Gastroesophageal sphincter (tissue), 4 donors: ENCODE data around the gene MED29. TPM values are rescaled to one million over a fixed set of nuclear protein-coding genes. Genes with fewer than 3 reads are reported as not detected.

Experiments
- ATAC-seq: fragments of 150-250 bp; one replicate; pipeline ENCODE4 v1.9.1; 2016; ENCODE audit warnings: mild to moderate bottlenecking, moderate library complexity
- H3K27ac ChIP-seq, 4 donors: fragments of 200-600 bp; sonication (generic) in 3 of 4; 1 replicate in 3 of 4; 2 replicates in 1 of 4; pipeline ENCODE4 v1.5.1; 2016 to 2019
- H3K27me3 ChIP-seq: fragments of 200-600 bp; sonication (generic); one replicate; pipeline ENCODE4 v1.5.1; 2019
- H3K36me3 ChIP-seq, 2 donors: fragments of 200-600 bp; sonication (generic); one replicate each; pipeline ENCODE4 v1.5.1; 2019; ENCODE audit warnings: control low read depth in 1 of 2
- H3K4me1 ChIP-seq, 3 donors: fragments of 200-600 bp; sonication (generic); 1 replicate in 2 of 3; 2 replicates in 1 of 3; pipeline ENCODE4 v1.5.1; 2016 to 2019; ENCODE audit warnings: control low read depth in 2 of 3
- H3K4me3 ChIP-seq, 2 donors: fragments of 200-600 bp; sonication (generic); one replicate each; pipeline ENCODE4 v1.5.1; 2019; ENCODE audit warnings: mild to moderate bottlenecking in 1 of 2, moderate library complexity in 1 of 2
- H3K9me3 ChIP-seq, 3 donors: fragments of 200-600 bp; sonication (generic); one replicate each; pipeline ENCODE4 v1.5.1; 2017 to 2019; ENCODE audit warnings: control low read depth in 2 of 3
- EP300 ChIP-seq: sonication (generic); formaldehyde crosslinking; IDR thresholded peaks from one replicate; pipeline ENCODE4 v1.6.1; 2017; ENCODE audit warnings: antibody characterized with exemption, mild to moderate bottlenecking
- POLR2A ChIP-seq, 2 donors: fragments of 450-650 bp; IDR thresholded peaks; one replicate each; pipeline ENCODE4 v1.6.1; 2017; ENCODE audit warnings: antibody characterized with exemption in 2 of 2, mild to moderate bottlenecking in 2 of 2, moderate library complexity in 1 of 2
- POLR2AphosphoS5 ChIP-seq: sonication (generic); formaldehyde crosslinking; IDR thresholded peaks from one replicate; pipeline ENCODE4 v1.6.1; 2017; ENCODE audit warnings: antibody characterized with exemption
- WGBS, 2 donors: methylation state at CpG; one replicate each; pipeline ENCODE4 v1.1.5; 2018; ENCODE audit warnings: low coverage in 1 of 2; 5-methylcytosine and 5-hydroxymethylcytosine counted together
- total RNA-seq, 4 donors: library from RNA; depleted of rRNA; stranded (reverse); fragments of >200 nt; gene quantifications; one replicate each; pipeline ENCODE4 v1.1.0, GENCODE V29; 2016
- TF ChIP-seq, protein P1 (sequence below), 4 experiments: fragments of 200-600 bp in 2 of 4; fragments of 450-650 bp in 2 of 4; sonication (generic) in 1 of 4; IDR thresholded peaks; one replicate each; pipeline ENCODE4 v1.5.1; 2017 to 2019; ENCODE audit warnings: antibody characterized with exemption in 4 of 4, mild to moderate bottlenecking in 2 of 4, moderate library complexity in 2 of 4

MED29 gene
- total RNA-seq, 4 donors from 2014 or later, result 30.0 to 50.7 (median 36.4) TPM

DNA sequence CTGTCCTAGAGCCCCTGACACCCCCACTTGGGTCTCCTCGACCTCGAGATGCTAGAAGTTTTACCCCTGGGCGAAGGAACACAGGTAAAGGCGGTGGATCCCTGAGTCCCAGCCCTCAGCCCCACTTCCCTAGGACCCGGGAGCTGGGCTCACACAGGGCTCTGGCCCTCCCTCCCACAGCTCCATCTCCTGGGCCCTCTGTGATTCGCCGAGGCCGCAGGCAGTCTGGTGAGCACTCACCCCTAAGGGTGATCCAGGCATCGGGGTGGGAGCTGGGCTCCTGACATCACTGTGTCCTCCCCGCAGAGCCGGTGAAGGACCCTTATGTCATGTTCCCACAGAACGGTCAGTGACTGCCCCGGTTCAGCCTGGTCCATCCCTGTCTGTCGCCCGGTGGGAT is 29.6 kb downstream of the MED29 start:
- Histone ChIP-seq H3K36me3 (peaks cover 0 to 91% of the 10 kb centered on the region in 2 donors), H3K4me1 (peaks cover 0 to 21% (median under 1%) of the 10 kb centered on the region in 3 donors), H3K4me3 (no peak overlapping the region), H3K9me3 (no peaks in the 10 kb centered on the region), H3K27me3 (no peaks in the 10 kb centered on the region), H3K27ac (no peak overlapping the region)
- no peak for ATAC-seq
- no peak for TF ChIP-seq POLR2A (IDR thresholded peaks at IDR 0.05)
- TF ChIP-seq, protein P1, sequence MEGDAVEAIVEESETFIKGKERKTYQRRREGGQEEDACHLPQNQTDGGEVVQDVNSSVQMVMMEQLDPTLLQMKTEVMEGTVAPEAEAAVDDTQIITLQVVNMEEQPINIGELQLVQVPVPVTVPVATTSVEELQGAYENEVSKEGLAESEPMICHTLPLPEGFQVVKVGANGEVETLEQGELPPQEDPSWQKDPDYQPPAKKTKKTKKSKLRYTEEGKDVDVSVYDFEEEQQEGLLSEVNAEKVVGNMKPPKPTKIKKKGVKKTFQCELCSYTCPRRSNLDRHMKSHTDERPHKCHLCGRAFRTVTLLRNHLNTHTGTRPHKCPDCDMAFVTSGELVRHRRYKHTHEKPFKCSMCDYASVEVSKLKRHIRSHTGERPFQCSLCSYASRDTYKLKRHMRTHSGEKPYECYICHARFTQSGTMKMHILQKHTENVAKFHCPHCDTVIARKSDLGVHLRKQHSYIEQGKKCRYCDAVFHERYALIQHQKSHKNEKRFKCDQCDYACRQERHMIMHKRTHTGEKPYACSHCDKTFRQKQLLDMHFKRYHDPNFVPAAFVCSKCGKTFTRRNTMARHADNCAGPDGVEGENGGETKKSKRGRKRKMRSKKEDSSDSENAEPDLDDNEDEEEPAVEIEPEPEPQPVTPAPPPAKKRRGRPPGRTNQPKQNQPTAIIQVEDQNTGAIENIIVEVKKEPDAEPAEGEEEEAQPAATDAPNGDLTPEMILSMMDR (IDR thresholded peaks at IDR 0.05), result no peak
- TF ChIP-seq POLR2AphosphoS5, result no peak
- TF ChIP-seq EP300, result no peak
- 80% methylated on average over 1 of the region's 15 CpGs; no CpG with 5 or more reads in 1 of the 2 donors for WGBS, 2 donors

DNA sequence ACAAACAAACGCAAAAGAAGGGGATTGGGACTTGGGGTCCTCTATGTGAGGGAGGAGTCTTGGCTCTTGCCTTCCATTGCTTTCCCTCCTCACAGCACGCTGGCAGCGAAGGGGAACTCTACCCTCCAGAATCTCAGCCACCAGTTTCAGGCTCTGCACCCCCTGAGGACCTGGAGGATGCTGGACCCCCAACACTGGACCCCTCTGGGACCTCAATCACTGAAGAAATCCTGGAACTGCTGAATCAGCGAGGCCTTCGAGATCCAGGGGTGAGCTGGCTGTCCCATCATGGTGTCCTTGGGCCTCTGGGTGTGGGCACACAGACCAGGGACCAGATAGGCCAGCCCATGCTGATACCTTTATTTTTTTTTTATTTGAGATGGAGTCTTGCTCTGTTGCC is 30.8 kb downstream of the MED29 start:
- 63% methylated on average over 1 of the region's 5 CpGs; no CpG with 5 or more reads in 1 of the 2 donors for WGBS, 2 donors
- H3K27me3 ChIP-seq, result no peaks in the 10 kb centered on the region
- no peak overlapping the region for H3K27ac ChIP-seq
- no peaks in the 10 kb centered on the region for H3K9me3 ChIP-seq
- peaks cover 0 to 81% of the 10 kb centered on the region in 2 donors for H3K36me3 ChIP-seq
- no peak for ATAC-seq
- TF ChIP-seq EP300 (no peak), POLR2AphosphoS5 (no peak), POLR2A (IDR thresholded peaks at IDR 0.05) (no peak)
- TF ChIP-seq, protein P1 (IDR thresholded peaks at IDR 0.05), result no peak
- no peak overlapping the region for H3K4me3 ChIP-seq
- peaks cover 0 to 9% (median 0%) of the 10 kb centered on the region in 3 donors for H3K4me1 ChIP-seq

DNA sequence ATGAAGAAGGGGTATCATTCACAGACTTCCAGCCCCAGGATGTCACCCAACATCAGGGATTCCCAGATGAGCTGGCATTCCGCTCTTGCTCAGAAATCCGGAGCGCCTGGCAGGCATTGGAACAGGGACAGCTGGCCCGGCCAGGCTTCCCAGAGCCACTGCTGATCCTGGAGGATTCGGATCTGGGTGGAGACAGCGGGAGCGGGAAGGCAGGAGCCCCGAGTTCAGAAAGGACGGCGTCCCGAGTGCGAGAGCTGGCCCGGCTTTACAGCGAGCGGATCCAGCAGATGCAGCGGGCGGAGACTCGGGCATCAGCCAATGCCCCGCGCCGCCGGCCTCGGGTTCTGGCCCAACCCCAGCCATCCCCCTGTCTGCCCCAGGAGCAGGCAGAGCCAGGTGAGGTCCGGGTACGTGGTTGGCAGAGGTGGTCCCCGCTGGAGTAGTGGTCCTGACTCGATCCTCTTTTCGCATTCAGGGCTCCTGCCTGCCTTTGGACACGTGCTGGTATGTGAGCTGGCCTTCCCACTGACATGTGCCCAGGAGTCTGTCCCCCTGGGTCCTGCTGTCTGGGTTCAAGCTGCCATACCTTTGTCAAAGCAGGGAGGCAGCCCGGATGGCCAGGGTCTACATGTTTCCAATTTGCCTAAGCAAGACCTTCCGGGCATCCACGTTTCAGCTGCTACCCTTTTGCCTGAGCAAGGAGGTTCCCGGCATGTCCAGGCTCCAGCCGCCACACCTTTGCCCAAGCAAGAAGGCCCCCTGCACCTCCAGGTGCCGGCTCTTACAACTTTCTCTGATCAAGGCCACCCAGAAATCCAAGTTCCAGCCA is 32.3 kb downstream of the MED29 start:
- TF ChIP-seq POLR2AphosphoS5, result no peak
- TF ChIP-seq EP300, result no peak
- TF ChIP-seq, protein P1 (IDR thresholded peaks at IDR 0.05), result no peak
- TF ChIP-seq POLR2A (IDR thresholded peaks at IDR 0.05), result no peak
- no peaks in the 10 kb centered on the region for H3K27me3 ChIP-seq
- 63% methylated on average over 6 of the region's 35 CpGs; no CpG with 5 or more reads in 1 of the 2 donors for WGBS, 2 donors
- no peak overlapping the region for H3K27ac ChIP-seq
- H3K4me3 ChIP-seq, result no peak overlapping the region
- no peaks in the 10 kb centered on the region for H3K9me3 ChIP-seq
- ATAC-seq, result no peak
- peaks cover 0 to 13% (median 9%) of the 10 kb centered on the region in 3 donors for H3K4me1 ChIP-seq
- peaks cover 0 to 66% of the 10 kb centered on the region in 2 donors for H3K36me3 ChIP-seq

DNA sequence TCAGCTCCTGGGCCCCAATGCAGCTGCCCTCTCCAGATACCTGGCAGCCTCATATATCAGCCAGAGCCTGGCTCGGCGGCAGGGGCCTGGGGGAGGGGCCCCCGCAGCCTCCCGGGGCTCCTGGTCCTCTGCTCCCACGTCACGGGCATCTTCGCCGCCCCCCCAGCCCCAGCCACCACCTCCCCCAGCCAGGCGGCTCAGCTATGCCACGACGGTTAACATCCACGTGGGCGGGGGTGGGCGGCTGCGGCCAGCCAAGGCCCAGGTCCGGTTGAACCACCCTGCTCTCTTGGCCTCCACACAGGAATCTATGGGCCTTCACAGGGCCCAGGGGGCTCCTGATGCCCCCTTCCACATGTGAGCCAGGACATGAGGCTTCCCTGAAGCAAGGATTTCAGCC is 33.8 kb downstream of the MED29 start:
- TF ChIP-seq POLR2AphosphoS5 (no peak), POLR2A (IDR thresholded peaks at IDR 0.05) (no peak), EP300 (no peak)
- TF ChIP-seq, protein P1 (IDR thresholded peaks at IDR 0.05), result no peak
- no peak for ATAC-seq
- Histone ChIP-seq H3K9me3 (no peaks in the 10 kb centered on the region), H3K36me3 (peaks cover 0 to 52% of the 10 kb centered on the region in 2 donors), H3K27me3 (no peaks in the 10 kb centered on the region), H3K27ac (no peak overlapping the region), H3K4me3 (no peak overlapping the region), H3K4me1 (peaks cover 4 to 27% (median 20%) of the 10 kb centered on the region in 3 donors)
- no CpG with 5 or more reads among the region's 16 CpGs for WGBS, 2 donors

DNA sequence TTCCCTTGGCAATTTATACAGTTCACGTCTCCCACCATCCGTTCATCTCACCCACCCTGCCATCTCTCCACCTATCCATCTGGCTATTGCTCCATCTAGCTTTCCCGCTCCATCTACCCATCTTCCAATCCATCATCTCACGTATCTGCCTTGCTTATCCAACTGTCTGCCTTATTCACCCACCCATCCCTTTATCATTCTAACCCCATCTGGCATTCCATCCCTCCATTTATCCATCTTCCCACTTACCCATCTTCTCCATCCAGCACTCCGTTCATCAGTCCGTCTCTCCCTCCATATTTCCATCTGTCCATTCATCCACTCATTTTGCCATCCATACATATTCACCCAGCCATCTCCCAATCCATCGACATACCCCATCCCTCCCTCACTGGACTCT is 34.6 kb downstream of the MED29 start:
- Histone ChIP-seq H3K4me3 (no peak overlapping the region), H3K27ac (peak overlapping the region in 1 of 4 donors; percentile 17), H3K27me3 (no peaks in the 10 kb centered on the region), H3K4me1 (peaks cover 4 to 29% (median 20%) of the 10 kb centered on the region in 3 donors), H3K9me3 (no peaks in the 10 kb centered on the region), H3K36me3 (peaks cover 0 to 44% of the 10 kb centered on the region in 2 donors)
- TF ChIP-seq POLR2A (IDR thresholded peaks at IDR 0.05) (no peak), POLR2AphosphoS5 (no peak)
- TF ChIP-seq, protein P1 (IDR thresholded peaks at IDR 0.05), result no peak
- WGBS, 2 donors, result 82 to 92% methylated on average over 6 to 7 of the region's 7 CpGs
- ATAC-seq, result no peak
